Effector CD4-positive, alpha-beta T cell (primary cell): ENCODE results near the gene SH3BP5.
A peak's percentile ranks its signal among the peaks of the same experiment; 100 is the strongest.

Experiments used
- DNase-seq: peaks from one replicate; pipeline ENCODE4 v3.0.0-alpha.2; 2020

Gene SH3BP5

DNA sequence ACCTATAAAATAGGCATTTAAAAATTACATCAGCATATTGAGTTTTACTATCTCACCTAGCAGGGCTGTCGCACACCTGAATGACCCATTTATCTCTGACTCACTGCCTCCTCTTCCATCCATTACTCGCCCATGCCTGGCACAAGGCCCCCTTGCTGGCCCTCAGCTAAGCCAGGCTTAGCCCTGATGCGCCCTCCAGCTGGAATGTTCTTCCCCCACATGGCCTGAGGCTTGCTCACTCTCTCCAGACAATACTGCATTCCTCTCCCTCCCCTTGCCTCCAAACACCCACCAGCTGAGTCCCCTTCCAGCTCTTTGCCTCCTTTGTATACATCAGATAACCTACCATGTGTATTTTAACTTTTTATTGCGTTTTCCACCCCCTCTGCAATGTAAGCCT, 7.2 kb downstream of the SH3BP5 start:
- no peak for DNase-seq

- no peak for DNase-seq
Observed at GRCh38 chr3:15324379-15324808, 8.0 kb downstream of the SH3BP5 start.

- no peak for DNase-seq
Observed at GRCh38 chr3:15323063-15323462, 9.3 kb downstream of the SH3BP5 start.

GRCh38 chr3:15321349-15321748, 11.0 kb downstream of the SH3BP5 start:
- no peak for DNase-seq

DNA sequence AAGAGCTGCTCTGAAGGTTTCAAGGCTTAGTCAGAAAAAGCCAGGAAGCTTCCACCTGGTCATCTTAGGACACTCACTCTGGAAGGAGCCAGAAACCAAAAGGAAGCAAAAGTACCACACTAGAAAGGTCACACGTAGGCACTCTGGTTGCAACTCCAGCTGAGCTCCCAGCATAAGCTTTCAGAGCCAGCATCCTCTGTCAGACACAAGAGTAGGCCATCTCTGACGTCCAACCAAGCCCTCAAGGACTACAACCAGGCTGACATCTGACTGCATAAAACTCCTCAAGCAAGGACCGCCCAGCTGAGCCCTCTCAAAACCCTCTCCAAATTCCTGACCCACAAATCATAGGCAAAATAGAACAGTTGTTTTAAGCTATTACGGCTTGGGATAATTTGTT, 12.8 kb downstream of the SH3BP5 start:
- DNase-seq, result no peak

DNA sequence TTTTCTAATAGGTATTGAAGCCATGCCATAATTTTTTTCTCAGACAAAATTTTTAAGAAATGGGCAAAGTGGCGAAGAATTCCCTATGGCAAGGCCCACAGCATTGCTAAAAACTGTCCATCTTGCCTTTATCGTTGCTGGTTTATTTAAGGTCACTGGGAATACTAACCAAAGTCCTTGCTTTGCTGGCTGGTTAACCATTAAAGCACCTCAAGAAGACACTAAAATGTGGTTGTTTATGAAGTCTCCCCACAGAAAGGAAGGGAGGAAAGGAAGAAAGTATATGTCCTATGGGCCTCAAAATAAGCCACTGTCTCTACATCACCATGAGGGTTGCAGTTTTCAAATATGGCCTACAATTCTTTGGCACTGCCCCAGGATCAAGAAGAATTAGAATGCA, 13.2 kb downstream of the SH3BP5 start:
- DNase-seq, result no peak

GRCh38 chr3:15318661-15319060, 13.7 kb downstream of the SH3BP5 start:
- DNase-seq, result no peak

DNA sequence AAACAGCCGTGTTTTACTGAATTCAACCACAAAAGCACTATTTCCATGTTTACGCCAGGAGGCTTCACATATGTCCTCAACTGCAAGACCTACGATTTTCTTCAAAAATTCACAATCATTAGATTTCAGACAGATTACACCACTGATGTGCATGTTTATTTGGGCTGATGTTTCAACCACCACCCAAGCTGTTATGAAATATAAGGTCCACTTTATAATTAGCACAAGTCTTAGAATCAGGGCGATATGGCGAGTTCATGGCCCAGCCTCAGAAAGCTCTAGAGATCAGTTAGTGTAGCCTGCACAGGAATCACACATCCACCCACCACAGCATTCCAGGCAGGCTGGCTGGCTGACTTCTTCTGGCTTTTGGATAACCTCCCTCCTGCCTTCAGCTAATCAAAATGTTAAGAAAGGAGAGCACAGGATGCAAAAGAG, 15.4 kb downstream of the SH3BP5 start:
- DNase-seq, result no peak

DNA sequence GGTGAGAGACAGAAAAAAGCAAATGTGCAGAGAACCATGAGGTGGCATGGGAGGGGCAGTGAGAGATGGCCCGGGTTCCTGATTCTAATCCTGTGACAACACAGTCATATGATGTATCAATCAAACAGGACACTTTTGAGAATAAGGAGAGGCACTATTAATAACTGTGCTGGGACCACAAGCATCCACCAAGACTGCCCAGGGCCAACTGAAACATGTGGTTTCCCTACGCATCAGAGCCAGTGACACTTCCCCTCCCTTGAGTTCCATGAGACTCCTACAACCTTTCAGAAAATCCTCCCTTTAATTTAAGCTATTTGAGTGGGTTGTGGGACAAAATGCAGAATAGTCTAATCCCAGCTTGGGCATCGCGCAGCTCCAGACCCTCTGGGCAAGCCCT, 17.4 kb downstream of the SH3BP5 start:
- no peak for DNase-seq

DNA sequence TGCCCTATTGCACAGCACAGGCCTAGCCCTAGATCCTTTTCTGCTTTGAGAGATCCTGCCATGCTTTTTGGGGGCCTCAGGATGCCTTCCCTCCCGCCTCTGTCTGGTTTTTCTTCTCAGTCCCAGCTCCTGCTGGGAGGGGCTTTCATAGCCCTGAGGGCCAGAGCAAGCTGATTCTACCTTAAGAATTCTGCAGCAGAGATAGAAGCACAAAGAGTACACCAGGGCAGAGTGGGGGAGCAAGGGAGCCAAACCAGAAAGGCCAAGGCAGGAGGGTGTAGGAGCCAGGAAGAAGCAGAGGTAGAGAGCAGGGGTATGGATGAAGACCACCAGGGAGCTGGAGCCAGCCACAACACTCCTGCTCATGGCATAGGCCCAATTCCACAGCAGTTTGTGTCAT, 18.1 kb downstream of the SH3BP5 start:
- DNase-seq, result no peak

DNA sequence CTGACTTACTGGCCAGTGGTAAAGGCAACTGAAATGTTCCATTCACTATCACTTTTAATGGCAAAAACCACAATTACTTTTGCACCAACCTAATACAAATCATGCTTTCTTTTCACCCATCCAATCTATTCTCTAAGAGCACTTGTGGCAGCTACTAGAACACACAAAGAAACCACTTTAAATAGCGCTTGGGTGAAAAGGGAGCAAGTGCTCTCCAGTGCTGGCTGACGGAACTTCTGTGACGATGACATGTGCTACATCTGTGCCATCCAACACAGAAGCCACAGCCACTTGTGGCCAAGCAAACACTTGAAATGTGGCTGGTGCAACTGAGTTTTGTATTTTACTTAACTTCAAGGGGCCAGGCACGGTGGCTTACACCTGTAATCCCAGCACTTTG, 18.9 kb downstream of the SH3BP5 start:
- DNase-seq, result no peak

DNA sequence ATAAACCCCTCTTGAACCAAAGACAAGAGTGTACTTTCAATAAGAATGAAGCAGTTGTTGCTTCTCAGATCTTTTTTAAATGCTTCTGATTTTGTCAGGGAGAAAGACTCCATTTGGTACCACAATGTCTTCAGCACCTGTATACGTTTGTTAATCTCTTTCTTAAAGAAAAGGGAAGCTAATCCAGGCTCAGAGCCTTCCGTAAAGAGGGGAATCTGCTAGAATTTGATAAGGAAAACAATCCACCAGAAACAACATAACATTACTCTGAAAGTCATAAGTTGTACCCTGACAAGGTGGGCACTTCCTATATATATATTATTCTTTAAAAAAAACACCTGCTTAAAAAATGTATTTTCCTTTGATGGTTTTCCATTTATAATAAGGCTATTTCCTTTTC, 19.8 kb downstream of the SH3BP5 start:
- no peak for DNase-seq

DNA sequence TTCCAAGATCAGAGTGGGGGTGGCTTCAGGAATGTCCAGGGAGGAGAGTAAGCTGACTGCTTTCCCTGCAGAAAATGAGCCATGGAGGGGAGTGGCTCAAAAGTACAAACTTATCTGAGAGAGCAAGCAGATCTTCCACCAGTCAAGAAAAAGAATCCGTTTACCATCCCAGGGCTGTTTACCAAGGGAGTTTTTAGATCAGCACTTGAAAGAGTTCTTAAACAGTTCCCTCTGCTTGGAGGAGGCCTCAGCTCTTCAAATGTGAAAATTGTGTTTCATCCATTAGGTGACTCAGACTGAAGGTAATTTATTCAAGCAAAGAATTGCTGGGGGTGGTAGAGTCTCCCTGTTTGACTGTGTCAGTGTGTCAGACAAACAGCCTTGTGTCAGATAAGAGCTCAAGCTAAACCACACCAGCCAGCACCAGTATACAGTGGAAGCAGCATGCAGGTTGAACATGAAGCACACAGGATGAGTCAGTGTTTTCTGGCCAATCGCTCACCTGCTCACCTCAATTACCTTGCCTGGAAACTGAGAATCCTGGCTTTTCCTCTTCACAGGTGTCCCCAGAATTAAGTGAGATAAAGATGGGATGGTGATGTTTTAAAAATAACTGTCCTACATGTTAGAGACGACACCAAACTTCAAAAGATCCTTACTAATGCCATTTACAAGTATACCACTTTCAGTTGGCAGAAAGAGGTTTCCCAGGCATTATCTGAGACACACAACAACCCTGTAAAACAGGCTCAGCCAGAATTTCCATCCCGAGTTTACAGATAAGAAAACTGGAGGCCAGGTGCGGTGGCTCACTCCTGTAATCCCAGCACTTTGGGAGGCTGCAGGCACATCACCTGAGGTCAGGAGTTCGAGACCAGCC, 21.7 kb downstream of the SH3BP5 start:
- peak; percentile 33 for DNase-seq

DNA sequence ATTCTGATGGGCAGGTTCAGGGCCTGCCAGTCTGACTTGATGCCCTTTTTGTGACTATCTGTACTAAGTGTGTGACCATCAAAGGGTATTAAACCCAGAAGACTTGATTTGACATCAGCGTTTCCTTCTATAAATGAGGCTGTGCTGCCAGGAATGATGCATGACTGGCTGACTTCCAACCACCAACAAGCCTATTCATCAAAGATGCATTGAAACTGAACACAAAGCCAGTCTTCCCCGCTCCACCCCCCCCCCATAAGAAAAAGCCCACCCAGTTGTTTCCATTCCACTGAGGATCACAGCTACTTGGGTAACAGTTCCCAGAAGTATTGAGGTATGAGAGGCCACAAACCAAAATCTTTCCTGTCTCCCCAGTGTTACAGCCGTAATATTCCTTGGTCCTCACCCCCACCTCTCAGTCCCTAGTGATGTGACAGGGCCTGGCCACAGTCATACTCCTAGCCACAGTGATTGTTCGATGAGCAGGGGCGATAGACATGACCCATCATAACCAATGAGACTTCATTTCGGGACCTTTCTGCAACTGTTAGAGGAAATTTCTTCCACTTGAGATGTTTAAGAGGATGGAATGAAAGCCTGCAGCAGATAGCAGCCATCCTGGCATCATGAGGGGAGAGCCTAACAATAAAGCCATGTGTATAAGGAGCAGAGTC, 22.6 kb downstream of the SH3BP5 start:
- no peak for DNase-seq

- DNase-seq, result no peak
Observed at GRCh38 chr3:15307580-15307979, 24.8 kb downstream of the SH3BP5 start.

DNA sequence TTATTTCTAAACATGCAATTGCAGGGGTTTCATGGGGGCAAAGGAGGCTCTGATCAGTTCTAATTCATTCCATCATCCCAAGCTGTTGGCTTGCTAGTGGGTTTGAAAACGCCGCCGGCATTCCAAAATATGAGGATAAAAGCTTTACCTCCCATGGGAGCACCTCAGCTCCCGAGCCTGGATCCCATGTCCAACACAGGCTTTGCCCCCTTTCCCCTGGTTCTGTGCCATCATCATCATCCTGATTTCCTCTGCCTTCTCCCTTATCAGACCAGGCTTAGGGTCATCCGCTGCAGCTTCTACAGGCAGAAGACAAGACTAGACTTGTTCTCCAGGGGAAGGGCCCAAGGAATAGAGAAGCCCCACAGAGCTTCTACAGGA, 25.4 kb downstream of the SH3BP5 start:
- DNase-seq, result no peak

- no peak for DNase-seq
Observed at GRCh38 chr3:15305359-15305844, 27.0 kb downstream of the SH3BP5 start.

- no peak for DNase-seq
Observed at GRCh38 chr3:15303728-15304127, 28.7 kb downstream of the SH3BP5 start.

GRCh38 chr3:15303216-15303615, 29.2 kb downstream of the SH3BP5 start:
- no peak for DNase-seq

DNA sequence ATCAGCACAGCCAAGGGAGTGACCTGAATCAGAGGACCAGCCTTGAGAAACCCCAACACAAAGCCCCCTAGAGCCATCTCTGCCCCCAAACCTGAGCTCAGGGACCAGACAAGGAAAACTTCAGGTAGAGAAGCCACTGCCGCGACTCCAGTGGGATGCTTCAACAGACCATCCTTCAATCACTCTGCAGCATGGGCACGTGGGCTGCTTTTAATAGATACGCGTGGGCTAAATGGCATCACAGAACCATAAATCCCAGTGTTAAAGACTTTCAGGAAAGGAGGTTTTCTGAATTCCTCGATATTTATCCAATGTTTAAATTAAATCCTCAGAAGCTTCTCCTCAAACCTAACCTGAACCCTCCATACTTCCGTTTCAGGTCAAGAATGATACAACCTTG, 30.6 kb downstream of the SH3BP5 start:
- no peak for DNase-seq

DNA sequence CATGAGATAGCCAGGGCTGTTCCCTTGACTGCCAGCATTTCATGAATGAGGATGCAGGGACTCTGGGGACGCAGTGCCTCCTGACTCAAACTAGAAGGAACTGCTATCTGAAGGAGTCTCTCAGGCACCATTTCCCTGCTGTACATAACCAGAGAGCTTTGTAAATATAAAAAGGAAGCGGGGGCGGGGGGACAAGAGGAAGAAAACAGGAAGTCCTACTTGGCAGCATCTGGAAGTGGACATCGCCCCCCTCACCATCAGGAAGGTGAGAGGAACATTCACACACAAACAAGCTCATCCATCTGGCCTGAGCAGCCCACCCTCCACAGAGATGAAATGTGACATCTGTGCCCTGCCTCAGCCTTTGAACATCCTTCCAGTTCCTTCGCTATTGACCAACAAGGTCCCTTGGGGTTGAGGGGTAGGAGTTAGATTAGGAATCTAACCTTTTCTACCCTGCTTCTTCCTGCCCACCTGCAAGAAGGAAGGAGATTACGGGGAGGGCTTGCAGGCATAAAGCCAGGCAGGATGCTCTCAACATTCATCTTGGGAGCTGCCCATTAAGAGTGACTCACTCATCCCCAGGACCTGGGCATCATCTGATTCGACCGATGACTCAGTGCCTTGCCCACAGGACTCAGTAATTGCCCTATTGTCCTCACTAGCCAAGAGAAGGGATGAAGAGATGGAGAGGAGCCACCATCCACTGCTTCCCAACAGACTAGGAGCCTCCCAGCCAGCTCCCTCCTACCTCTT, 31.9 kb downstream of the SH3BP5 start:
- no peak for DNase-seq

DNA sequence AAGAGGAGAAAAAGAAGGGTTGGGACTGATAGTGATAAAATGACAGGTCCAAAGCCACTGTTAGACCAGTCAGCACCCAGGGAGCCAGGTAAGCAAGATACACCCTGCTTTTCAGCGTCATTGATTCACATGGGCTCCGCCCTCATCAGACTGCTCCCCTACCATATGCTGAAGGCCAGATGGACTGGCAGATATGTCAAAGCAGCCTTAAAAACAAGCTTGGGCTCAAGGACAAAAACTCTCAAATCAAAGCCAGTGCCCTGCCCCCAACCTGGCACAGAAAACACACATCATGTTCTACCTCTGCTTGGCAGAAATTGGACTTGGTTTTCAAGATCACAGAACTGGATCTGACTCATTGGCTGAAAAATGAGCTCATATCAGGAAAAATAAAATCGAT, 33.4 kb downstream of the SH3BP5 start:
- DNase-seq, result no peak

GRCh38 chr3:15298504-15298903, 33.9 kb downstream of the SH3BP5 start:
- DNase-seq, result no peak
